GM18951 (cell line): ENCODE measurements around the gene CAVIN1.
A peak's percentile ranks its signal among the peaks of the same experiment; 100 is the strongest.
"Not testable (repeated sequence)": the region's sequence is repeated elsewhere in the genome, so short reads cannot be mapped to it uniquely, and the experiment has no call there.

Experiments used
- POLR2A ChIP-seq: IDR thresholded peaks from 4 replicates; pipeline ENCODE4 v1.6.1; 2011; ENCODE audit warnings: mild to moderate bottlenecking; ENCODE audit not compliant: insufficient read length, insufficient read depth; ENCODE audit errors: extremely low read depth
- in situ Hi-C: fragments of 300-500 bp; cut with MboI; formaldehyde crosslinking; loops from one replicate; pipeline ENCODE4 v1.12.0; 2022; ENCODE audit warnings: low sequenced_read_pairs, mixed read lengths, inconsistent platforms; ENCODE audit not compliant: unreplicated experiment

CAVIN1 gene, protein sequence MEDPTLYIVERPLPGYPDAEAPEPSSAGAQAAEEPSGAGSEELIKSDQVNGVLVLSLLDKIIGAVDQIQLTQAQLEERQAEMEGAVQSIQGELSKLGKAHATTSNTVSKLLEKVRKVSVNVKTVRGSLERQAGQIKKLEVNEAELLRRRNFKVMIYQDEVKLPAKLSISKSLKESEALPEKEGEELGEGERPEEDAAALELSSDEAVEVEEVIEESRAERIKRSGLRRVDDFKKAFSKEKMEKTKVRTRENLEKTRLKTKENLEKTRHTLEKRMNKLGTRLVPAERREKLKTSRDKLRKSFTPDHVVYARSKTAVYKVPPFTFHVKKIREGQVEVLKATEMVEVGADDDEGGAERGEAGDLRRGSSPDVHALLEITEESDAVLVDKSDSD

DNA sequence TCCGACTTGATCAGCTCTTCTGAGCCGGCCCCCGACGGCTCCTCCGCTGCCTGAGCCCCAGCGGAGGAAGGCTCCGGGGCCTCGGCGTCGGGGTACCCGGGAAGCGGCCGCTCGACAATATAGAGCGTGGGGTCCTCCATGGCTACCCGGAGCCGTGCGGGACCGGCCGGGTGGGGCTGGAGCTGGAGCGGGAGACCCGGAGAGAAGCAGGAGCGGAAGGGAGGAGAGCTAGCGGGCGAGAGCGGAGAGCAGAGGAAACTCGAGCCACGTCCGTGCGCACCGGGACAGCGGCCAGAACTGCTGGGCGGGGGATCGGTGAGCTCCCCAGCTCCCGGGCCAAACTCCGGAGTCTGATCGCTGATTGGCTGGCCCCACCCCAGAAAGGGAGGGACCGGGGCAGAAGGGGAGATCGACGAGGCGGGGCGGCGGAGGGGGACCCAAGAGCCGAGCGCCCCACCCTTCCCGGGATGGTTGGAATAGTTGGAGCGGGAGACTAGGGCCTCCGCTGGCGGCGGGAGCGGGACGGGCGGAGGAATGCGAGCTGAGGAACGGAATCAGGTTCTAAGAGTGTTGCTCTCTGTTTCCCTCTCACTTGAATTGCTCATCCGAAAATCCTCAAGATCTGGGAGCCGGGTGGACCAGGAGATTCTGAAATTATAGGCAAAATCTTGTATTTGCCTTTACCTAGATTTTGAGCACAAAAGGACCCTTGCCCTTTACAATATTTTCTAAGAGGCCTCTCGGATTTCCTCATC lies at the start of gene CAVIN1:
Gene CAVIN1 (minus strand): TSS at position 299 of the 755 bp plus-strand sequence. CDS start 159 bp downstream, at position 140.
- in situ Hi-C loops, result no loop called here
- no peak for TF ChIP-seq POLR2A

GRCh38 chr17:42467889-42468288 lies 44.8 kb upstream of the CAVIN1 start:
- in situ Hi-C loops, result no loop called here
- no peak for TF ChIP-seq POLR2A

GRCh38 chr17:42463976-42464400 lies 40.9 kb upstream of the CAVIN1 start:
- no peak for TF ChIP-seq POLR2A

GRCh38 chr17:42460371-42460770 lies 37.3 kb upstream of the CAVIN1 start:
- in situ Hi-C loops, result no loop called here
- TF ChIP-seq POLR2A, result no peak

More at GRCh38 chr17:42463976-42464400, 40.9 kb upstream of the CAVIN1 start:
- in situ Hi-C loops, result no loop called here

DNA sequence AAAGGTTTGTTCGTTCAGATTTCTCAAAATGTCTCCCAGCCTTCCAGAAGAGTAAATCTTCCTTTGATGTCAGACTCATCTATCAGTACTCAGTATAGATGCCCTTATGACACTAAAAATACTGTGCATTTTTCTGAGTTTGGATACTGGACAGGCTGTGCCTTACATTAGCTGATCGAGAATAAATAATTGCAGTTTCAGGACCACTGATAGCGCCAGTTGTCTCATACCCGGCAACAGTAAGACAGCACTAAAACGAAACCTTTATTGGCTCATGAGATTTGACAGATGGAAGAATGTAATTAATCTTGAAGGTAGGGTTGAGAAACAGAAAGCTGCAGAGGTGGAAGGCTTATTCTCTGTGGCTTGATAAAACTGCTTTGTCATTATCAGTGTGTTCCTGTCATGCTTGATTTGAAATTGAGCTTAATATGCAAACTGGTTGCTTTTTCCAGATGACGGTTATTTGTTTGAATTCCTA lies 36.8 kb upstream of the CAVIN1 start:
- in situ Hi-C loops, result no loop called here
- TF ChIP-seq POLR2A, result no peak

- in situ Hi-C loops, result no loop called here
- no peak for TF ChIP-seq POLR2A
These were observed 36.3 kb upstream of the CAVIN1 start for GRCh38 chr17:42459256-42459800.

GRCh38 chr17:42458497-42459255 lies 35.6 kb upstream of the CAVIN1 start, which contains the start of gene ATP6V0A1:
TSS of gene ATP6V0A1 (plus strand) at chr17:42458878. CDS start at chr17:42460895, 2,017 bp downstream.
- TF ChIP-seq POLR2A, result peak; percentile 77

GRCh38 chr17:42457107-42457792 lies 34.2 kb upstream of the CAVIN1 start:
- in situ Hi-C loops, result no loop called here

More at GRCh38 chr17:42458497-42459255, 35.6 kb upstream of the CAVIN1 start, which contains the start of gene ATP6V0A1:
- in situ Hi-C loops, result no loop called here

DNA sequence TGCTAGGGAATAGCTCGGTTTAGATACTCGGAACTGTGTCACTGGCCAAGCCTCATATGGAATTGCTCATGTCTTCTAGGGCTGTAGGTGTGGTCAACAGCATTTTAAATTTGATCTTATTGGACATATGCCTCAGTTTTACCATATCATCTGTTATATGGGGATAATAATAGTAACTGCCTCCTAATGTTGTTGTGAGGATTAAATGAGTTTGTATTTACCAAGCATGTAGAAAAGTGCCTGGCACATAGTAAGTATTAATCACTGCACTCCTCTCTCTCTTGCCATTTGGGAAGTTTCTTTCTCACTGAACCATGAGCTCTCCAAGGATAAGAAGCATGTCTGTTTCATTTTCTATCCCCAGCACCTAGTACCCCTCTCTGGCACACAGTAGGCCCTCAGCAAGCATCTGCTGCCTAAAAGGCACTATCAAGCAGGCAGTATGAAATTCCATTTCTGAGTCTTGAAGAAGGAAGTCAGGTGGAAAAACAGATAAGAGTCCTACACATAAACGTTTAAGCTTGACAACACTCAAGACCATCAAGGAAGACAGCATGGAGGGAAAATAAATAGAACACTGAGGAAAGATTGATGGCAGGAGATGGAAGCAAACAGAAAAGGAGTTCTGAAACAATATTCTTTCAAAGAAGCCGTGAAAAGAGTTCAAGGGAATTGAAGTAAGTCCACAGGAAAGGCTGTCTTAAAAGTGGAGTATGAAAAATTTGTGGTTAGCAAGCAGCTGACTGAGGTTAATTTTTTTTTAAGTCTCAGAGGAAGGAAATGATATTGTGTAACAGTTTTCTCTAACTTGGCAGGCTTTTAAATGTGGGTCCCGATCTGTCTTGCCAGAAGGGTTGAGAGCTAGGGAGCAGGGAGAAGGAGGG lies 33.4 kb upstream of the CAVIN1 start:
- TF ChIP-seq POLR2A, result peak; percentile 40
- in situ Hi-C loops, result no loop called here

More at GRCh38 chr17:42457107-42457792, 34.2 kb upstream of the CAVIN1 start:
- TF ChIP-seq POLR2A, result no peak

GRCh38 chr17:42454987-42455386 lies 31.9 kb upstream of the CAVIN1 start:
- in situ Hi-C loops, result not testable (repeated sequence)

GRCh38 chr17:42453439-42453838 lies 30.4 kb upstream of the CAVIN1 start:
- in situ Hi-C loops, result no loop called here
- no peak for TF ChIP-seq POLR2A

DNA sequence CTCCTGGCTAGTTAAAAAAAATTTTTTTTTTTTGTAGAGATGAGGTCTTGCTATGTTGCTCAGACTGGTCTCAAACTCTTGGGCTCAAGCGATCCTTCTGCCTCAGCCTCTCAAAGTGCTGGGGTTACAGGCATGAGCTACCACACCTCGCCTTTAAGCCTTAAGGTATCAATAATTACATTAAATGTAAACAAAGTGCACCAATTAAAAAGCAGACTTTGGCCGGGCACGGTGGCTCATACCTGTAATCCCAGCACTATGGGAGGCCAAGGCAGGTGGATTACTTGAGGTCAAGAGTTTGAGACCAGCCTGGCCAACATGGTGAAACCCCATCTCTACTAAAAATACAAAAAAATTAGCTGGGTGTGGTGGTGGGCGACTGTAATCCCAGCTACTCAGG lies 28.2 kb upstream of the CAVIN1 start:
- in situ Hi-C loops, result not testable (repeated sequence)

GRCh38 chr17:42449838-42450237 lies 26.8 kb upstream of the CAVIN1 start:
- in situ Hi-C loops, result not testable (repeated sequence)

DNA sequence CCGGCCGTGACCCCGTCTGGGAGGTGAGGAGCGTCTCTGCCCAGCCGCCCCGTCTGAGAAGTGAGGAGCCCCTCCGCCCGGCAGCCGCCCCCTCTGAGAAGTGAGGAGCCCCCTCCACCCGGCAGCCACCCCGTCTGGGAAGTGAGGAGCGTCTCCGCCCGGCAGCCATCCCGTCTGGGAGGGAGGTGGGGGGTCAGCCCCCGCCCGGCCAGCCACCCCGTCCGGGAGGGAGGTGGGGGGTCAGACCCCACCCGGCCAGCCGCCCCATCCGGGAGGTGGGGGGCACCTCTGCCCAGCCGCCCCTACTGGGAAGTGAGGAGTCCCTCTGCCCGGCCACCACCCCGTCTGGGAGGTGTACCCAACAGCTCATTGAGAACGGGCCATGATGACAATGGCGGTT lies 26.1 kb upstream of the CAVIN1 start:
- in situ Hi-C loops, result not testable (repeated sequence)
